Gastrocnemius medialis (tissue), 4 donors: ENCODE data around the gene AOC2. TPM values are rescaled to one million over a fixed set of nuclear protein-coding genes. Genes with fewer than 3 reads are reported as not detected.

Source experiments
- ATAC-seq, 2 donors: fragments of 150-250 bp; one replicate each; pipeline ENCODE4 v1.9.1; 2016
- DNase-seq, 2 donors: peaks; one replicate each; pipeline ENCODE4 v3.0.0-alpha.2; 2019
- H3K27ac ChIP-seq, 4 donors: fragments of 200-600 bp; sonication (generic); 1 replicate in 1 of 4; 2 replicates in 3 of 4; pipeline ENCODE4 v1.5.1; 2016 to 2018; ENCODE audit warnings: mild to moderate bottlenecking in 2 of 4, moderate library complexity in 1 of 4
- H3K27me3 ChIP-seq, 3 donors: fragments of 200-600 bp; sonication (generic) in 2 of 3; 1 replicate in 1 of 3; 2 replicates in 2 of 3; pipeline versions ENCODE4 v1.5.1 to v1.6.0; 2016 to 2019; ENCODE audit warnings: mild to moderate bottlenecking in 1 of 3, moderate library complexity in 1 of 3
- H3K36me3 ChIP-seq, 2 donors: fragments of 200-600 bp; sonication (generic) in 1 of 2; one replicate each; pipeline ENCODE4 v1.5.1; 2017 to 2018
- H3K4me1 ChIP-seq, 2 donors: fragments of 200-600 bp; sonication (generic) in 1 of 2; one replicate each; pipeline ENCODE4 v1.5.1; 2016 to 2017; ENCODE audit warnings: mild to moderate bottlenecking in 2 of 2
- H3K4me3 ChIP-seq, 4 donors: fragments of 200-600 bp; sonication (generic) in 3 of 4; 1 replicate in 1 of 4; 2 replicates in 3 of 4; pipeline ENCODE4 v1.5.1; 2016 to 2019; ENCODE audit warnings: mild to moderate bottlenecking in 2 of 4
- H3K9me3 ChIP-seq, 3 donors: fragments of 200-600 bp; sonication (generic) in 2 of 3; 1 replicate in 1 of 3; 2 replicates in 2 of 3; pipeline ENCODE4 v1.5.1; 2016 to 2019
- POLR2A ChIP-seq, 2 donors: fragments of 450-650 bp; IDR thresholded peaks; one replicate each; pipeline ENCODE4 v1.6.1; 2017; ENCODE audit warnings: antibody characterized with exemption in 2 of 2, mild to moderate bottlenecking in 2 of 2, moderate library complexity in 2 of 2
- in situ Hi-C, 4 donors: fragments of 200-750 bp; cut with MboI; loops; one replicate each; pipeline versions ENCODE4 v1.15.0 to v1.8.0; 2017; ENCODE audit warnings: low sequenced_read_pairs in 4 of 4
- intact Hi-C: fragments of 100-400 bp; cut with DNase I; formaldehyde crosslinking; loops from one replicate; pipeline ENCODE4 v1.15.1; 2023; ENCODE audit warnings: low total_unique reads
- total RNA-seq, 4 donors: library from RNA; depleted of rRNA; stranded (reverse); fragments of >200 nt; gene quantifications; one replicate each; pipeline versions ENCODE4 v1.1.0 to v1.2.3, GENCODE V29; 2016
- TF ChIP-seq, protein P1 (sequence below), 5 experiments: fragments of 450-650 bp in 3 of 5; fragments of 200-600 bp in 2 of 5; sonication (generic) in 2 of 5; IDR thresholded peaks in 4 of 5; conservative IDR thresholded peaks in 1 of 5; 1 replicate in 4 of 5; 2 replicates in 1 of 5; pipeline ENCODE4 v1.5.1; 2016 to 2019; ENCODE audit warnings: antibody characterized with exemption in 5 of 5, mild to moderate bottlenecking in 3 of 5, moderate library complexity in 3 of 5

AOC2 gene
- total RNA-seq, 4 donors from 2014 or later, result 0.81 to 1.2 (median 1.0) TPM

DNA sequence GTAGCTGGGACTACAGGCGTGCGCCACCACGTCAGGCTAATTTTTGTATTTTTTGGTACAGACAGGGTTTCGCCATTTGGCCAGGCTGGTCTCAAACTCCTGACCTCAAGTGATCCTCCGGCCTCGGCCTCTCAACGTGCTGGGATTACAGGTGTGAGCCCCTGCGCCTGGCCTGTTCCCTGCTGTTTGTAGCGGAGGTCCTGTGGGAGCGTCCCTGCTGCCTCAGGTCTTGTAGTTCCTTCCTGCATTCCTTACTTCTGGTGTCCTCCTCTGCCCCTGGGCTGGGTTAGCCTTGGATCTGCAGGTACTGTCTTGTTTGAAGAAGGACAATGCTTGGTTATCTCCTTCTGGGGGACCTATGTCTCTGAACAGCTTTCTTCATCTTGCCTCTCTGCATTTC lies 32.7 kb downstream of the AOC2 start:
- in situ Hi-C loops, result no loop called here
- Histone ChIP-seq H3K27ac (no peak overlapping the region), H3K36me3 (no peaks in the 10 kb centered on the region), H3K4me1 (no peaks in the 10 kb centered on the region), H3K27me3 (no peaks in the 10 kb centered on the region), H3K9me3 (no peaks in the 10 kb centered on the region), H3K4me3 (no peak overlapping the region)
- intact Hi-C loops, result no loop called here
- DNase-seq, result no peak
- TF ChIP-seq, protein P1, sequence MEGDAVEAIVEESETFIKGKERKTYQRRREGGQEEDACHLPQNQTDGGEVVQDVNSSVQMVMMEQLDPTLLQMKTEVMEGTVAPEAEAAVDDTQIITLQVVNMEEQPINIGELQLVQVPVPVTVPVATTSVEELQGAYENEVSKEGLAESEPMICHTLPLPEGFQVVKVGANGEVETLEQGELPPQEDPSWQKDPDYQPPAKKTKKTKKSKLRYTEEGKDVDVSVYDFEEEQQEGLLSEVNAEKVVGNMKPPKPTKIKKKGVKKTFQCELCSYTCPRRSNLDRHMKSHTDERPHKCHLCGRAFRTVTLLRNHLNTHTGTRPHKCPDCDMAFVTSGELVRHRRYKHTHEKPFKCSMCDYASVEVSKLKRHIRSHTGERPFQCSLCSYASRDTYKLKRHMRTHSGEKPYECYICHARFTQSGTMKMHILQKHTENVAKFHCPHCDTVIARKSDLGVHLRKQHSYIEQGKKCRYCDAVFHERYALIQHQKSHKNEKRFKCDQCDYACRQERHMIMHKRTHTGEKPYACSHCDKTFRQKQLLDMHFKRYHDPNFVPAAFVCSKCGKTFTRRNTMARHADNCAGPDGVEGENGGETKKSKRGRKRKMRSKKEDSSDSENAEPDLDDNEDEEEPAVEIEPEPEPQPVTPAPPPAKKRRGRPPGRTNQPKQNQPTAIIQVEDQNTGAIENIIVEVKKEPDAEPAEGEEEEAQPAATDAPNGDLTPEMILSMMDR (IDR thresholded peaks at IDR 0.05 in 4 of 5, conservative IDR thresholded peaks at IDR 0.05 in 1 of 5), result no peak
- TF ChIP-seq POLR2A (IDR thresholded peaks at IDR 0.05), result no peak
- no peak for ATAC-seq

DNA sequence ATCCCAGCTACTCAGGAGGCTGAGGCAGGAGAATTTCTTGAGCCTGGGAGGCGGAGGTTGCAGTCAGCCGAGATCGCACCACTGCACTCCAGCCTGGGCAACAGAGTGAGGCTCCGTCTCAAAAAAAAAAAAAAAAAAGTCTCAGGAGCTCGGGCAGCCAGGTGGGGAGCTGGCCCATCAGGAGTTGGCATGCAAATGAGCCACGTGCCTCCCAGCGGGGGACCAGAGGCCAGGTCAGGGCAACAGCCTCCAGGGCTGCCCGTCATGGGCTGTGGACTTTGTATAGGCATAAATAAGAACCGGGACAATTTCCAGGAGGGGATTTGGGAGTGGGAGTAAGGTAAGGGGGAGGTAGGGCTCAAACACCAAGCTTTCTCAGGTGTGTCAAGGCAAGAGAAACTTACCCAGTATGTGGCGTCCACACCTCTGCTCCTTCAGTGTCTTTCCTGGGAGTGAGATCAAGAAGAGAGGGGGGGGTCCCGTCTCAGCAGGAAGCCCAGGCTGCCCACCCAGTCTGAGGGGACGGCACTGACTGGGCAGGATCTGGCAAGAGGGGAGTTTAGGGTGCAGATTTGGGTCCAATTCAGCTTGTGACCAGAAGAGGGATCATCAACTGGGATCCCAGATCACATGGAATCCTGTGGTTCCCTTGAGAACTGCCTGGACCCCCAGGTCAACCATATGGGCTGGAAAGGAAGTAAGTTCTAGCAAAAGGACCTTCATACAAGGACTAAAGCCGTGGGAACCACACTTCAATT lies 33.9 kb downstream of the AOC2 start:
- no peak for ATAC-seq
- in situ Hi-C loops (no loop called here), intact Hi-C loops (no loop called here)
- TF ChIP-seq POLR2A (IDR thresholded peaks at IDR 0.05), result no peak
- TF ChIP-seq, protein P1 (IDR thresholded peaks at IDR 0.05 in 4 of 5, conservative IDR thresholded peaks at IDR 0.05 in 1 of 5), result no peak
- Histone ChIP-seq H3K36me3 (no peaks in the 10 kb centered on the region), H3K4me3 (no peak overlapping the region), H3K27ac (no peak overlapping the region), H3K27me3 (no peaks in the 10 kb centered on the region), H3K9me3 (no peaks in the 10 kb centered on the region), H3K4me1 (no peaks in the 10 kb centered on the region)
- no peak for DNase-seq

GRCh38 chr17:42878924-42879595 lies 34.7 kb downstream of the AOC2 start:
- ATAC-seq, result no peak
- intact Hi-C loops, result no loop called here

GRCh38 chr17:42879596-42879985 lies 35.2 kb downstream of the AOC2 start:
- in situ Hi-C loops (no loop called here), intact Hi-C loops (no loop called here)
- no peaks in the 10 kb centered on the region for H3K27me3 ChIP-seq
- no peak overlapping the region for H3K4me3 ChIP-seq
- no peaks in the 10 kb centered on the region for H3K9me3 ChIP-seq
- no peaks in the 10 kb centered on the region for H3K36me3 ChIP-seq
- H3K4me1 ChIP-seq, result no peaks in the 10 kb centered on the region
- ATAC-seq (no peak), DNase-seq (no peak)
- H3K27ac ChIP-seq, result no peak overlapping the region
- no peak for TF ChIP-seq POLR2A (IDR thresholded peaks at IDR 0.05)
- TF ChIP-seq, protein P1 (IDR thresholded peaks at IDR 0.05 in 4 of 5, conservative IDR thresholded peaks at IDR 0.05 in 1 of 5), result no peak

More at GRCh38 chr17:42878924-42879595, 34.7 kb downstream of the AOC2 start:
- Histone ChIP-seq H3K27ac (no peak overlapping the region), H3K4me1 (no peaks in the 10 kb centered on the region), H3K9me3 (no peaks in the 10 kb centered on the region), H3K27me3 (no peaks in the 10 kb centered on the region), H3K4me3 (no peak overlapping the region), H3K36me3 (no peaks in the 10 kb centered on the region)
- no peak for TF ChIP-seq POLR2A (IDR thresholded peaks at IDR 0.05)
- TF ChIP-seq, protein P1 (IDR thresholded peaks at IDR 0.05 in 4 of 5, conservative IDR thresholded peaks at IDR 0.05 in 1 of 5), result no peak
- in situ Hi-C loops, result no loop called here
- no peak for DNase-seq
